HepG2 (cell line): ENCODE measurements around the gene GATD1. TPM values are rescaled to one million over a fixed set of nuclear protein-coding genes. Genes with fewer than 3 reads are reported as not detected.
A peak's percentile ranks its signal among the peaks of the same experiment; 100 is the strongest.

ENCODE experiments used
- ADNP ChIP-seq: sonication (generic); formaldehyde crosslinking; IDR thresholded peaks from 2 replicates; pipeline ENCODE4 v1.4.0; 2020; ENCODE audit warnings: missing genetic modification reagents
- AHDC1 ChIP-seq: sonication (generic); formaldehyde crosslinking; IDR thresholded peaks from 2 replicates; pipeline ENCODE4 v1.5.1; 2020; ENCODE audit warnings: mild to moderate bottlenecking, missing genetic modification reagents, borderline replicate concordance
- BCL3 ChIP-seq: sonication (generic); formaldehyde crosslinking; IDR thresholded peaks from 2 replicates; pipeline ENCODE4 v1.5.1; 2020; ENCODE audit warnings: mild to moderate bottlenecking, missing genetic modification reagents, moderate library complexity
- HDAC2 ChIP-seq: sonication (generic); formaldehyde crosslinking; IDR thresholded peaks from 2 replicates; pipeline ENCODE4 v1.4.0; 2020; ENCODE audit warnings: missing genetic modification reagents
- HOMEZ ChIP-seq: IDR thresholded peaks from 2 replicates; pipeline ENCODE4 v1.6.1; 2016; ENCODE audit warnings: low read depth
- MLXIP ChIP-seq: sonication (generic); formaldehyde crosslinking; IDR thresholded peaks from 2 replicates; pipeline ENCODE4 v1.9.0; 2021; ENCODE audit warnings: missing genetic modification reagents, borderline replicate concordance
- NR0B2 ChIP-seq: sonication (generic); formaldehyde crosslinking; IDR thresholded peaks from 2 replicates; pipeline ENCODE4 v1.4.0; 2020; ENCODE audit warnings: mild to moderate bottlenecking, missing genetic modification reagents
- THAP7 ChIP-seq: sonication (generic); formaldehyde crosslinking; IDR thresholded peaks from 2 replicates; pipeline ENCODE4 v1.8.1; 2023; ENCODE audit warnings: mild to moderate bottlenecking, missing genetic modification reagents
- ZNF296 ChIP-seq: sonication (generic); formaldehyde crosslinking; conservative IDR thresholded peaks from 2 replicates; pipeline ENCODE4 v1.5.0; 2020; ENCODE audit warnings: mild to moderate bottlenecking, missing genetic modification reagents
- ZNF383 ChIP-seq: sonication (generic); formaldehyde crosslinking; IDR thresholded peaks from 2 replicates; pipeline ENCODE4 v1.4.0; 2020; ENCODE audit warnings: missing genetic modification reagents, mild to moderate bottlenecking, borderline replicate concordance
- ZNF605 ChIP-seq: sonication (generic); formaldehyde crosslinking; IDR thresholded peaks from 2 replicates; pipeline ENCODE4 v1.8.0; 2022; ENCODE audit warnings: mild to moderate bottlenecking, missing genetic modification reagents
- ZNF652 ChIP-seq: IDR thresholded peaks from 2 replicates; pipeline ENCODE4 v1.6.1; 2016; ENCODE audit warnings: low read depth, borderline replicate concordance
- polyA plus RNA-seq, 8 experiments: library from polyadenylated mRNA; depleted of rRNA in 3 of 8; stranded (reverse) in 7 of 8; unstranded in 1 of 8; fragments of >200 nt; fragmentation: Illumina TruSeq in 4 of 8; extraction: Trizol in 4 of 8; gene quantifications; 2 replicates each; pipeline versions ENCODE4 v1.2.1 to v1.2.3, GENCODE V29; 2011 to 2016; ENCODE audit warnings: low read depth in 4 of 8, missing spikeins in 1 of 8, mixed read lengths in 1 of 8; ENCODE audit not compliant: insufficient read depth in 1 of 8
- total RNA-seq, 5 experiments: library from RNA; depleted of rRNA; stranded (reverse); fragments of >200 nt; fragmentation: Illumina TruSeq; extraction: Trizol; gene quantifications; 2 replicates each; pipeline ENCODE4 v1.2.3, GENCODE V29; 2016; ENCODE audit warnings: low read depth in 1 of 5

The GATD1 gene
- total and polyA plus RNA-seq, 2 of the 13 experiments (the other 11 are each of a cell fraction or from before 2014, with no cell fraction given): 31.3 to 60.5 TPM

- no peak for TF ChIP-seq ADNP (CRISPR knock-in tag)
- TF ChIP-seq ZNF383: 0 out of 2 replicates have a peak, but pooled peaks have one; percentile 12
- TF ChIP-seq AHDC1 (CRISPR knock-in tag): no peak
- no peak for TF ChIP-seq ZNF296 (CRISPR knock-in tag)
- no peak; the same call in 1 of the 2 replicates for TF ChIP-seq HDAC2
- TF ChIP-seq ZNF605 (CRISPR knock-in tag): no peak
- no peak for TF ChIP-seq HOMEZ (CRISPR knock-in tag)
- peak; percentile 73; the same call in 1 of the 2 replicates for TF ChIP-seq BCL3 (CRISPR knock-in tag)
- peak; percentile 36; the same call in 1 of the 2 replicates for TF ChIP-seq NR0B2 (CRISPR knock-in tag)
- TF ChIP-seq THAP7 (CRISPR knock-in tag): no peak
- no peak for TF ChIP-seq MLXIP (CRISPR knock-in tag)
- TF ChIP-seq ZNF652 (CRISPR knock-in tag): no peak
Measured at GRCh38 chr11:777288-778255, at the start of gene GATD1 (continued).
